K562 (cell line): ENCODE measurements around the gene CMIP.

ENCODE experiments used
- HDAC3 ChIP-seq: fragments of 450-650 bp; IDR thresholded peaks from 2 replicates; pipeline ENCODE4 v1.6.1; 2018; ENCODE audit warnings: borderline replicate concordance, mild to moderate bottlenecking, moderate library complexity; ENCODE audit not compliant: partially characterized antibody
- KAT8 ChIP-seq: fragments of 450-650 bp; IDR thresholded peaks from 2 replicates; pipeline ENCODE4 v1.6.1; 2016; ENCODE audit warnings: low read depth, mild to moderate bottlenecking
- POLR2A ChIP-seq: fragments of 450-650 bp; conservative IDR thresholded peaks from 2 replicates; pipeline ENCODE4 v1.6.1; 2016
- POLR2G ChIP-seq: fragments of 200-400 bp; formaldehyde crosslinking; IDR thresholded peaks from 2 replicates; pipeline ENCODE4 v1.6.1; 2017; ENCODE audit warnings: low read depth, mild to moderate bottlenecking, antibody characterized with exemption, low read length, moderate library complexity
- SRF ChIP-seq, 2 experiments: fragments of 250-450, 450-650 bp in 1 of 2; sonication (Bioruptor Pico) in 1 of 2; sonication (generic) in 1 of 2; formaldehyde crosslinking; IDR thresholded peaks; 2 replicates each; pipeline versions ENCODE4 v1.5.0 to v1.5.1; 2020 to 2022; ENCODE audit warnings: mild to moderate bottlenecking in 1 of 2, missing genetic modification reagents in 1 of 2
- TAF1 ChIP-seq: IDR thresholded peaks from 2 replicates; pipeline ENCODE4 v1.6.1; 2011; ENCODE audit warnings: mild to moderate bottlenecking, low read length, moderate library complexity; ENCODE audit not compliant: insufficient read depth, control insufficient read depth, severe bottlenecking; ENCODE audit errors: extremely low read depth
- YY1 ChIP-seq, 3 experiments: IDR thresholded peaks; 2 replicates each; pipeline ENCODE4 v1.6.1; 2011; ENCODE audit warnings: low read length in 2 of 3, mild to moderate bottlenecking in 2 of 3, moderate library complexity in 2 of 3, borderline replicate concordance in 1 of 3, control low read depth in 1 of 3, low read depth in 1 of 3; ENCODE audit not compliant: insufficient read depth in 3 of 3, insufficient replicate concordance in 2 of 3, control insufficient read depth in 1 of 3, insufficient read length in 1 of 3; ENCODE audit errors: extremely low read depth in 1 of 3
- ZNF146 ChIP-seq: IDR thresholded peaks from one replicate; pipeline ENCODE4 v1.6.1; 2018; ENCODE audit warnings: missing compliant biosample characterization; ENCODE audit not compliant: unreplicated experiment
- ZNF384 ChIP-seq: IDR thresholded peaks from 2 replicates; pipeline ENCODE4 v1.6.1; 2012; ENCODE audit warnings: low read depth, low read length, improper control_type of control experiment
- ZNF76 ChIP-seq: fragments of 250-450 bp; sonication (Bioruptor Pico); IDR thresholded peaks from 2 replicates; pipeline ENCODE4 v1.4.0; 2020; ENCODE audit warnings: mild to moderate bottlenecking, moderate library complexity, borderline replicate concordance
- TF ChIP-seq, protein P1 (sequence below): sonication (generic); formaldehyde crosslinking; IDR thresholded peaks from 2 replicates; pipeline ENCODE4 v1.8.0; 2023; ENCODE audit warnings: mild to moderate bottlenecking, missing genetic modification reagents
- TF ChIP-seq, protein P2 (sequence below): fragments of 450-650 bp; IDR thresholded peaks from 2 replicates; pipeline ENCODE4 v1.6.1; 2018; ENCODE audit not compliant: partially characterized antibody
- TF ChIP-seq, protein P3 (sequence below), 3 experiments: IDR thresholded peaks in 2 of 3; conservative IDR thresholded peaks in 1 of 3; 2 replicates each; pipeline ENCODE4 v1.5.1; 2011 to 2012; ENCODE audit warnings: low read length in 3 of 3, mild to moderate bottlenecking in 3 of 3, control low read depth in 2 of 3, improper control_type of control experiment in 1 of 3, inconsistent platforms in 1 of 3, low read depth in 1 of 3, mixed read lengths in 1 of 3, moderate library complexity in 1 of 3; ENCODE audit not compliant: insufficient read depth in 2 of 3

DNA sequence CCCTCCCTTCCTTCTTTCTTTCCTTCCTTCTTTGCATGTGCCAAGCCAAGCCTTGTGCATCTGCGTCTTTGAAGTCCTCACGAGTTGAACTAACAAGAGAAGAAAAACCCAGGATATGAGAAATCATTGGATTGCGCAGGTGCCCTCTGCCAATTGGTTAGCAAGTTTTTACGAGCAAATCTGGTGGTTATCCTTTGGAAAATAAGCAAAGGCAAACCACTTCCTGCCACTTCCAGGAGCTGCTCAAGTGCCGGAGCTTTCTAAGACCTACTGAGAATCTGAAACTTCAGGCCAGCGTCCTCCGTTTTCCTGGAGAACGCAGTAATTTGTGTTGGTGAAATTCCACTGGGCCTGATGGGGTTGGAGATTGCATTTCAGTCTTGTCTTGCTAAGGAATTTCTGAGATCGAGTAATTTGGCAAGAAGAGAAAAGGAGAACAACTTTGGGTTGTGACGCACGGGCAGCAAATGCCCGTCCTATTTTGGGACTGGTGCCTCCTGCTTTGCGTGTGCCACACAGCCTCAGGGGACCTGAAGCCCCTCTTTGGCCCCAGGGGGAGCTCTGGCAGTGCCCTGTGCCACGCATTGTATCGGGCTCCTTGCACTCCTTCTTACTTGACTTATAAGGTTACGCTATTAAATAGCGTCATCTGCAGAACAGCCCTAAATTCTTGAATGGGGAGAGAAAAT is 56.4 kb downstream of the CMIP start:
- TF ChIP-seq SRF (CRISPR knock-in tag; IDR thresholded peaks at IDR 0.05) (no peak), HDAC3 (no peak), YY1 (IDR thresholded peaks at IDR 0.05; ENCODE audit: borderline replicate concordance in 1 of 3, control insufficient read depth in 1 of 3, extremely low read depth in 1 of 3, insufficient read depth in 3 of 3, insufficient read length in 1 of 3, insufficient replicate concordance in 2 of 3, low read depth in 1 of 3, low read length in 2 of 3) (no peak), ZNF76 (CRISPR knock-in tag) (no peak), ZNF146 (CRISPR knock-in tag) (no peak), KAT8 (no peak), ZNF384 (no peak), POLR2A (no peak), TAF1 (no peak), POLR2G (no peak)
- TF ChIP-seq, protein P1, sequence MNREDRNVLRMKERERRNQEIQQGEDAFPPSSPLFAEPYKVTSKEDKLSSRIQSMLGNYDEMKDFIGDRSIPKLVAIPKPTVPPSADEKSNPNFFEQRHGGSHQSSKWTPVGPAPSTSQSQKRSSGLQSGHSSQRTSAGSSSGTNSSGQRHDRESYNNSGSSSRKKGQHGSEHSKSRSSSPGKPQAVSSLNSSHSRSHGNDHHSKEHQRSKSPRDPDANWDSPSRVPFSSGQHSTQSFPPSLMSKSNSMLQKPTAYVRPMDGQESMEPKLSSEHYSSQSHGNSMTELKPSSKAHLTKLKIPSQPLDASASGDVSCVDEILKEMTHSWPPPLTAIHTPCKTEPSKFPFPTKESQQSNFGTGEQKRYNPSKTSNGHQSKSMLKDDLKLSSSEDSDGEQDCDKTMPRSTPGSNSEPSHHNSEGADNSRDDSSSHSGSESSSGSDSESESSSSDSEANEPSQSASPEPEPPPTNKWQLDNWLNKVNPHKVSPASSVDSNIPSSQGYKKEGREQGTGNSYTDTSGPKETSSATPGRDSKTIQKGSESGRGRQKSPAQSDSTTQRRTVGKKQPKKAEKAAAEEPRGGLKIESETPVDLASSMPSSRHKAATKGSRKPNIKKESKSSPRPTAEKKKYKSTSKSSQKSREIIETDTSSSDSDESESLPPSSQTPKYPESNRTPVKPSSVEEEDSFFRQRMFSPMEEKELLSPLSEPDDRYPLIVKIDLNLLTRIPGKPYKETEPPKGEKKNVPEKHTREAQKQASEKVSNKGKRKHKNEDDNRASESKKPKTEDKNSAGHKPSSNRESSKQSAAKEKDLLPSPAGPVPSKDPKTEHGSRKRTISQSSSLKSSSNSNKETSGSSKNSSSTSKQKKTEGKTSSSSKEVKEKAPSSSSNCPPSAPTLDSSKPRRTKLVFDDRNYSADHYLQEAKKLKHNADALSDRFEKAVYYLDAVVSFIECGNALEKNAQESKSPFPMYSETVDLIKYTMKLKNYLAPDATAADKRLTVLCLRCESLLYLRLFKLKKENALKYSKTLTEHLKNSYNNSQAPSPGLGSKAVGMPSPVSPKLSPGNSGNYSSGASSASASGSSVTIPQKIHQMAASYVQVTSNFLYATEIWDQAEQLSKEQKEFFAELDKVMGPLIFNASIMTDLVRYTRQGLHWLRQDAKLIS (CRISPR knock-in tag) = no peak
- TF ChIP-seq, protein P2, sequence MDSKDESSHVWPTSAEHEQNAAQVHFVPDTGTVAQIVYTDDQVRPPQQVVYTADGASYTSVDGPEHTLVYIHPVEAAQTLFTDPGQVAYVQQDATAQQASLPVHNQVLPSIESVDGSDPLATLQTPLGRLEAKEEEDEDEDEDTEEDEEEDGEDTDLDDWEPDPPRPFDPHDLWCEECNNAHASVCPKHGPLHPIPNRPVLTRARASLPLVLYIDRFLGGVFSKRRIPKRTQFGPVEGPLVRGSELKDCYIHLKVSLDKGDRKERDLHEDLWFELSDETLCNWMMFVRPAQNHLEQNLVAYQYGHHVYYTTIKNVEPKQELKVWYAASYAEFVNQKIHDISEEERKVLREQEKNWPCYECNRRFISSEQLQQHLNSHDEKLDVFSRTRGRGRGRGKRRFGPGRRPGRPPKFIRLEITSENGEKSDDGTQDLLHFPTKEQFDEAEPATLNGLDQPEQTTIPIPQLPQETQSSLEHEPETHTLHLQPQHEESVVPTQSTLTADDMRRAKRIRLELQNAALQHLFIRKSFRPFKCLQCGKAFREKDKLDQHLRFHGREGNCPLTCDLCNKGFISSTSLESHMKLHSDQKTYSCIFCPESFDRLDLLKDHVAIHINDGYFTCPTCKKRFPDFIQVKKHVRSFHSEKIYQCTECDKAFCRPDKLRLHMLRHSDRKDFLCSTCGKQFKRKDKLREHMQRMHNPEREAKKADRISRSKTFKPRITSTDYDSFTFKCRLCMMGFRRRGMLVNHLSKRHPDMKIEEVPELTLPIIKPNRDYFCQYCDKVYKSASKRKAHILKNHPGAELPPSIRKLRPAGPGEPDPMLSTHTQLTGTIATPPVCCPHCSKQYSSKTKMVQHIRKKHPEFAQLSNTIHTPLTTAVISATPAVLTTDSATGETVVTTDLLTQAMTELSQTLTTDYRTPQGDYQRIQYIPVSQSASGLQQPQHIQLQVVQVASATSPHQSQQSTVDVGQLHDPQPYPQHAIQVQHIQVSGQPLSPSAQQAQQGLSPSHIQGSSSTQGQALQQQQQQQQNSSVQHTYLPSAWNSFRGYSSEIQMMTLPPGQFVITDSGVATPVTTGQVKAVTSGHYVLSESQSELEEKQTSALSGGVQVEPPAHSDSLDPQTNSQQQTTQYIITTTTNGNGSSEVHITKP = no peak
- TF ChIP-seq, protein P3, sequence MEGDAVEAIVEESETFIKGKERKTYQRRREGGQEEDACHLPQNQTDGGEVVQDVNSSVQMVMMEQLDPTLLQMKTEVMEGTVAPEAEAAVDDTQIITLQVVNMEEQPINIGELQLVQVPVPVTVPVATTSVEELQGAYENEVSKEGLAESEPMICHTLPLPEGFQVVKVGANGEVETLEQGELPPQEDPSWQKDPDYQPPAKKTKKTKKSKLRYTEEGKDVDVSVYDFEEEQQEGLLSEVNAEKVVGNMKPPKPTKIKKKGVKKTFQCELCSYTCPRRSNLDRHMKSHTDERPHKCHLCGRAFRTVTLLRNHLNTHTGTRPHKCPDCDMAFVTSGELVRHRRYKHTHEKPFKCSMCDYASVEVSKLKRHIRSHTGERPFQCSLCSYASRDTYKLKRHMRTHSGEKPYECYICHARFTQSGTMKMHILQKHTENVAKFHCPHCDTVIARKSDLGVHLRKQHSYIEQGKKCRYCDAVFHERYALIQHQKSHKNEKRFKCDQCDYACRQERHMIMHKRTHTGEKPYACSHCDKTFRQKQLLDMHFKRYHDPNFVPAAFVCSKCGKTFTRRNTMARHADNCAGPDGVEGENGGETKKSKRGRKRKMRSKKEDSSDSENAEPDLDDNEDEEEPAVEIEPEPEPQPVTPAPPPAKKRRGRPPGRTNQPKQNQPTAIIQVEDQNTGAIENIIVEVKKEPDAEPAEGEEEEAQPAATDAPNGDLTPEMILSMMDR (IDR thresholded peaks at IDR 0.05 in 2 of 3, conservative IDR thresholded peaks at IDR 0.05 in 1 of 3; ENCODE audit: insufficient read depth in 2 of 3, low read depth in 1 of 3, low read length in 3 of 3) = no peak
